ENCODE results near the gene ERI2.
"Not testable (repeated sequence)": the region's sequence is repeated elsewhere in the genome, so short reads cannot be mapped to it uniquely, and the experiment has no call there.

Gene ERI2

DNA sequence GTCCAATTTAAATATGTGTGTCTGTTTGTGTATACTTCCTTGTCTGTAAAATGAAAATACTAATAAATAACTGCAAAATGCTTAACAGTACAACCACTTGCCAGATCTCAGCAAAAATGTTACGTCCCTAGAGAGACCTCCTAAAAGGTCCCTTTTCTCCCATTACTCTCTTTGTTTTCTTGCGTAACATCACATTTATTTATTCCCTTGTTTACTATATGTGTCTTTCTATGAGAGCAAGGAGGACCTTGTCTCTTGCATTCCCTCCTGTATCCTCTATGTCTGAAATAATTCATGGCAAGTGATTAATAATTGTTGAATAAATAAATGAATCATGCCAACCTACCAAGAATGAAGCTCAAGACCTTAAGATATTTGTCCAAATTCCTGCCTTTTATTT, 40.5 kb downstream of the ERI2 start:
- TF ChIP-seq SP1 (IDR thresholded peaks at IDR 0.05) (no peak), L3MBTL2 (conservative IDR thresholded peaks at IDR 0.05) (no peak), SUZ12 (IDR thresholded peaks at IDR 0.05) (no peak), FOXM1 (IDR thresholded peaks at IDR 0.05; ENCODE audit: borderline replicate concordance) (no peak), ZNF384 (IDR thresholded peaks at IDR 0.05) (no peak), FOXK2 (IDR thresholded peaks at IDR 0.05) (no peak), HDGF (IDR thresholded peaks at IDR 0.05; ENCODE audit: borderline replicate concordance) (no peak), FOXA1 (IDR thresholded peaks at IDR 0.05) (no peak), CTBP1 (IDR thresholded peaks at IDR 0.05; ENCODE audit: borderline replicate concordance) (no peak), BHLHE40 (IDR thresholded peaks at IDR 0.05; ENCODE audit: borderline replicate concordance) (no peak), ARNT (IDR thresholded peaks at IDR 0.05) (no peak), NFRKB (IDR thresholded peaks at IDR 0.05) (no peak), TARDBP (IDR thresholded peaks at IDR 0.05) (no peak), LEF1 (IDR thresholded peaks at IDR 0.05; ENCODE audit: borderline replicate concordance) (no peak), PKNOX1 (IDR thresholded peaks at IDR 0.05) (no peak), ELF4 (IDR thresholded peaks at IDR 0.05) (no peak)

GRCh38 chr16:20764448-20764847, 41.8 kb downstream of the ERI2 start:
- CTCF ChIA-PET = interaction anchor here (1.2 kb wide), 1 partner anchor 11 kb away, joined by 3 read pairs; no protein-coding TSS in a partner anchor
- POLR2A ChIA-PET; DNase-seq (ENCODE audit: extremely low spot score): not testable (repeated sequence)

More for the DNA sequence above, 40.5 kb downstream of the ERI2 start:
- POLR2A ChIA-PET = no interaction called here
- CTCF ChIA-PET = no interaction called here
- no peak for DNase-seq (ENCODE audit: extremely low spot score)

DNA sequence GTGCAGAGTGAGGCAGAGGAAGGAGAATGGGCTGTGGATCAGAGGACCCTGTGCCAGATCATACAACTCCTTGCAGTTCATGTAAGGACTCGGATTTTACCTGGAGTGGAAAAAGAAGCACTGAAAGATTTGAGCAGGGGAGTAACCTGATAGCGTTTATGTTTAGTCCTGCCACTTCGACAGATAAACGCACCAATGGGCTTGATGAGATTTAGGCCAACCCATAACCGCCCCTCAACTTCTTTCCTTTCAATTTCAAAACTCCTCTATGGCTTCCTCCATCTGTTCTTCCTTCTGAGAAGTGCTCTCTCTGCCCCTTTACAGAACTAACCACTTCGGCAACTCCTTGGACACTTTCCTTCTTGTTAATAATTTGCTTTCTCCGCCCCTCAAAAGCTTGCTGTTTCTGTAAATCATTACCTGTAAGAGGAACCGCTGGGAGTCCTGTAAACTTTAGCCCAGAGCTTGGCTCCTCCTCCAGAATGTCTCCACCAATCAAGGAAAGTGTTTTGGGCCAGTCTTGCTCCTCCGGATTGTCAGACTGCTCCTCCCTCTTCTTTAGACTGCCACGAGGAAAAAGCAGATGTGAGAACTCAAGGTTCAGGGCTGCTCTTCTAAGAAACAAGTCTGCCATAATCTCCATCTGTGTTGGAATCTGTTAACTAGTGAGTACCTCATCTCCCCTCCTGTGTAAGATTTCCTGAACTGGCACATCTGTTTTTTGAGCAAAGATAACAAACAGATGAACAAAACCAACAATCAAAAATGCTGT, 42.6 kb downstream of the ERI2 start, which contains the start of gene ACSM3:
TSS of gene ACSM3 (plus strand) at position 554 of the 772 bp plus-strand sequence. CDS start 6,021 bp downstream, outside the sequence.
- ChIA-PET CTCF (interaction anchor here (0.8 to 1.2 kb wide), 2 partner anchors 11 to 23 kb away, joined by 3 to 4 read pairs; no protein-coding TSS in a partner anchor), POLR2A (no interaction called here)
- peak; percentile 40 for DNase-seq (ENCODE audit: extremely low spot score)
- TF ChIP-seq SUZ12 (IDR thresholded peaks at IDR 0.05) (no peak), BHLHE40 (IDR thresholded peaks at IDR 0.05; ENCODE audit: borderline replicate concordance) (no peak), ZNF384 (IDR thresholded peaks at IDR 0.05) (no peak), ARNT (IDR thresholded peaks at IDR 0.05) (no peak), L3MBTL2 (conservative IDR thresholded peaks at IDR 0.05) (0 out of 2 replicates have a peak, but pooled peaks have one; percentile 37)

DNA sequence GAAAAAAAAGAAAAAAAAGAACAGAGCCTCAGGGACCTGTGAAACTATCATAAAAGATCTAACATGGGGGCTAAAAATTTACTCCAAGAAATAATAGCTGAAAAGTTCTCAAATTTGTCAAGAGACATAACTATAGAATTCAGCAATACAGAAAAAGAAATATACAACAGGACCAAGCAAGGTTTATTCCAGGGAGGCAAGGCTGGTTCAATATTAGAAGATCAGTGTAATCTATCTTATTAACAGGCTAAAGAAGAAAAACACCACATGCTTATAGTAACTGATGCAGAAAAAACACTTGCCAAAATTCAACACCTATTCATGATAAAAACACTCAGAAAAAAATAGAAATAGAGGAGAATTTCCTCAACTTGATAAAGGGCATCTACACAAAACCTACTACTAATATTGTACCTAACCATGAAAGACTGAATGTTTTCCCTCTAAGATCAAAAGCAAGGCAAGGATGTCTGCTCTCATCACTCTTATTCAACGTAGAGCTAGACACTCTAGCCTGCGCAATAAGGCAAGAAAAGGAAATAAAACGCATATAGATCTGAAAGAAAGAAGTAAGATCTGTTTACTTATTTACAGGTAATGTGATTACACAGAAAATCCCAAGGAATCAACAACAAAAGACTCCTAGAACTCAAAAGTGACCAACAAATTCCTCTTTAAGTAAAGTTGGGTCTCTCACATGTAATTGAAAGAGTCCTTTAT, 43.7 kb downstream of the ERI2 start:
- ChIA-PET POLR2A (no interaction called here), CTCF (interaction anchor here (0.8 kb wide), 1 partner anchor 22 kb away, joined by 4 read pairs; no protein-coding TSS in a partner anchor)
- DNase-seq (ENCODE audit: extremely low spot score) = no peak
- TF ChIP-seq HDGF (IDR thresholded peaks at IDR 0.05; ENCODE audit: borderline replicate concordance) (no peak), CTBP1 (IDR thresholded peaks at IDR 0.05; ENCODE audit: borderline replicate concordance) (no peak), SP1 (IDR thresholded peaks at IDR 0.05) (no peak), LEF1 (IDR thresholded peaks at IDR 0.05; ENCODE audit: borderline replicate concordance) (no peak), PKNOX1 (IDR thresholded peaks at IDR 0.05) (no peak), FOXK2 (IDR thresholded peaks at IDR 0.05) (no peak), L3MBTL2 (conservative IDR thresholded peaks at IDR 0.05) (no peak), ARNT (IDR thresholded peaks at IDR 0.05) (no peak), TARDBP (IDR thresholded peaks at IDR 0.05) (no peak), FOXA1 (IDR thresholded peaks at IDR 0.05) (no peak), BHLHE40 (IDR thresholded peaks at IDR 0.05; ENCODE audit: borderline replicate concordance) (no peak), ZNF384 (IDR thresholded peaks at IDR 0.05) (no peak)

DNA sequence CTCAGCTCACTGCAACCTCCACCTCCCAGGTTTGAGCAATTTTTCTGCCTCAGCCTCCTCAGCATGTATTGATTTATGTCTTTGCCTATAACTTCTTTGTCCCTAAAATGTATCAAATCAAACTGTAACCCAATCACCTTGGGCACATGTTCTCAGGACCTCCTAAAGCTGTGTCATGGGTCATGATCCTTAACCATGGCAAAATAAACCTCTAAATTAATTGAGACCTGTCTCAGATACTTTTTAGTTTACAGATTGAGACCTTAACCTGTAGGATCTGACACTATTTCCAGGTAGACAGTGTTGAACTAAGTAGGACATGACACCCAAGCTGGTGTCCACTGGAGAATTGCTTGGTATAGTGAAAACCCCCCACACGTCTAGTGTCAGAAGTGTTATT, 45.1 kb downstream of the ERI2 start:
- TF ChIP-seq ZNF384 (IDR thresholded peaks at IDR 0.05) (no peak), TARDBP (IDR thresholded peaks at IDR 0.05) (no peak), ELF4 (IDR thresholded peaks at IDR 0.05) (no peak), FOXM1 (IDR thresholded peaks at IDR 0.05; ENCODE audit: borderline replicate concordance) (no peak), FOXA1 (IDR thresholded peaks at IDR 0.05) (no peak), L3MBTL2 (conservative IDR thresholded peaks at IDR 0.05) (no peak), SUZ12 (IDR thresholded peaks at IDR 0.05) (no peak), CTBP1 (IDR thresholded peaks at IDR 0.05; ENCODE audit: borderline replicate concordance) (no peak), PKNOX1 (IDR thresholded peaks at IDR 0.05) (no peak)
- ChIA-PET POLR2A (no interaction called here), CTCF (no interaction called here)
- no peak for DNase-seq (ENCODE audit: extremely low spot score)

- ChIA-PET CTCF (no interaction called here), POLR2A (no interaction called here)
- no peak for DNase-seq (ENCODE audit: extremely low spot score)
- TF ChIP-seq L3MBTL2 (conservative IDR thresholded peaks at IDR 0.05) (no peak), BHLHE40 (IDR thresholded peaks at IDR 0.05; ENCODE audit: borderline replicate concordance) (no peak), PKNOX1 (IDR thresholded peaks at IDR 0.05) (no peak), HDGF (IDR thresholded peaks at IDR 0.05; ENCODE audit: borderline replicate concordance) (no peak), NFRKB (IDR thresholded peaks at IDR 0.05) (no peak), FOXA1 (IDR thresholded peaks at IDR 0.05) (no peak), SUZ12 (IDR thresholded peaks at IDR 0.05) (no peak), FOXM1 (IDR thresholded peaks at IDR 0.05; ENCODE audit: borderline replicate concordance) (no peak), FOXK2 (IDR thresholded peaks at IDR 0.05) (no peak), ZNF384 (IDR thresholded peaks at IDR 0.05) (no peak), CTBP1 (IDR thresholded peaks at IDR 0.05; ENCODE audit: borderline replicate concordance) (no peak), ARNT (IDR thresholded peaks at IDR 0.05) (no peak), ELF4 (IDR thresholded peaks at IDR 0.05) (no peak)
Observed at GRCh38 chr16:20760346-20760745, 45.9 kb downstream of the ERI2 start.

DNA sequence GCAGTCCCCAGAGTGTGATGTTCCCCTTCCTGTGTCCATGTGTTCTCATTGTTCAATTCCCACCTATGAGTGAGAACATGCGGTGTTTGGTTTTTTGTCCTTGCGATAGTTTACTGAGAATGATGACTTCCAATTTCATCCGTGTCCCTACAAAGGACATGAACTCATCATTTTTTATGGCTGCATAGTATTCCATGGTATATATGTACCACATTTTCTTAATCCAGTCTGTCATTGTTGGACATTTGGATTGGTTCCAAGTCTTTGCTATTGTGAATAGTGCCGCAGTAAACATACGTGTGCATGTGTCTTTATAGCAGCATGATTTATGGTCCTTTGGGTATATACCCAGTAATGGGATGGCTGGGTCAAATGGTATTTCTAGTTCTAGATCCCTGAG, 50.5 kb downstream of the ERI2 start:
- CTCF ChIA-PET; POLR2A ChIA-PET; DNase-seq (ENCODE audit: extremely low spot score): not testable (repeated sequence)

Data from HEK293T (cell line).